NCI-H2107 treated with DMSO at 0.1 percent for 48 hours (cell line): ENCODE measurements around the gene HYOU1.
A peak's percentile ranks its signal among the peaks of the same experiment; 100 is the strongest.
"Not testable (repeated sequence)": the region's sequence is repeated elsewhere in the genome, so short reads cannot be mapped to it uniquely, and the experiment has no call there.

Experiments used
- DNase-seq: peaks from one replicate; lab custom pipeline; 2025; ENCODE audit not compliant: unreplicated experiment; lab: John Stamatoyannopoulos, UW

The HYOU1 gene

GRCh38 chr11:119044708-119045107, 12.3 kb downstream of the HYOU1 start:
- no peak for DNase-seq

- DNase-seq: no peak
Observed at GRCh38 chr11:119042927-119043326, 14.1 kb downstream of the HYOU1 start.

GRCh38 chr11:119041821-119042514, 15.0 kb downstream of the HYOU1 start:
- DNase-seq: no peak

GRCh38 chr11:119039471-119039870, 17.5 kb downstream of the HYOU1 start:
- DNase-seq: not testable (repeated sequence)

- DNase-seq: no peak
Observed at GRCh38 chr11:119038884-119039283, 18.1 kb downstream of the HYOU1 start.

- no peak for DNase-seq
Observed at GRCh38 chr11:119034813-119035212, 22.2 kb downstream of the HYOU1 start.

- not testable (repeated sequence) for DNase-seq
Observed at GRCh38 chr11:119033421-119033820, 23.6 kb downstream of the HYOU1 start.

- no peak for DNase-seq
Observed at GRCh38 chr11:119031912-119032280, 25.1 kb downstream of the HYOU1 start.

GRCh38 chr11:119030329-119031047, 26.5 kb downstream of the HYOU1 start, which contains the start of gene SLC37A4:
SLC37A4 (minus strand) TSS chr11:119030877.
- DNase-seq: peak; percentile 87

- DNase-seq: no peak
Observed at GRCh38 chr11:119030029-119030328, 27.0 kb downstream of the HYOU1 start.

- DNase-seq: no peak
Observed at GRCh38 chr11:119029340-119030028, 27.5 kb downstream of the HYOU1 start.

GRCh38 chr11:119029069-119029339, 28.0 kb downstream of the HYOU1 start:
- no peak for DNase-seq

GRCh38 chr11:119028346-119029068, 28.5 kb downstream of the HYOU1 start:
- no peak for DNase-seq

- no peak for DNase-seq
Observed at GRCh38 chr11:119027561-119028345, 29.3 kb downstream of the HYOU1 start.

GRCh38 chr11:119026970-119027369, 30.0 kb downstream of the HYOU1 start:
- no peak for DNase-seq

GRCh38 chr11:119025978-119026766, 30.8 kb downstream of the HYOU1 start:
- no peak for DNase-seq

- no peak for DNase-seq
Observed at GRCh38 chr11:119025541-119025940, 31.5 kb downstream of the HYOU1 start.

GRCh38 chr11:119025099-119025473, 31.9 kb downstream of the HYOU1 start:
- DNase-seq: no peak

- DNase-seq: no peak
Observed at GRCh38 chr11:119024430-119025098, 32.4 kb downstream of the HYOU1 start.

GRCh38 chr11:119023741-119024140, 33.3 kb downstream of the HYOU1 start:
- no peak for DNase-seq
